Measurements from ENCODE around the gene L3MBTL1.
"Not testable (repeated sequence)": the region's sequence is repeated elsewhere in the genome, so short reads cannot be mapped to it uniquely, and the experiment has no call there.

The L3MBTL1 gene

DNA sequence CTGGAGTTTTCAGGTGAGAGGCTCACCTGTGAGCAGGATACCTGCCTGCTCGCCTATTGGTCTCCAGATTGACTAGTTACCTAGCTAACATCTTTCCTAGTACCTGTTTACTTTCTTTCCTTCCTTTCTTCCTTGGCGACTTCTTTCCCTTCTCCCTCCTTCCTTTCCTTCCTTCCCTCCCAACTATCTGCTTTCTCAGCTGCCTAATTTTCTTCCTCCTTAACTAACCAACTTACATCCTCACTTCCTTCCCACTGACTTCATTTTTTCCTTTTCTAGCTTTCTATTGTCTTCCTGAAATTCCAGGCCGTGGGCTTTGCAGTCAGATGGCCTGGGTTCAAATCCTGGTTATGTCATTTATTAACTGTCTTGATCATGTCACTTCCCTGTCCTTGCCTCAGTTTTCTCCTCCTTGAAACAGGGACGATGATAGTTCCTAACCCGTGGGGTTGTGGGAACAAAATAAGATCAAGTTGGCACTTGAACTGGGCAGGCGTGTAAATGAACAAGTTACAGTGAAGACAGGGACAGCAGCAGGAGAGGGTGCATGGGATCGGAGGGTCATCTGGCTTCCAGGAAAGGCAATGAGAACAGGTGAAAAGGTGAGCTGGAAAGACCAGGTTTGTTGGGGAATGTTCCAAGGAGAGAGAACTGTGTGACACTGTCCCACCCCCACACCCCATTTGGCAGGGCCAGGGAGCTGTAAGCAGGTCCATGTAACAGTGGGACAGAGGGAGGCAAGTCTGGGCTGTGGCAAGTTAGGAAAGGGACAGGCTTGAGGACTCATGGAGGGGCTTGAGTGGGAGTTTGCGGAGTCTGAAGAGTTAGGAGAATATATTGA, 51.9 kb downstream of the L3MBTL1 start:
- no peak for DNase-seq (ENCODE audit: low read depth in 2 of 2)

DNA sequence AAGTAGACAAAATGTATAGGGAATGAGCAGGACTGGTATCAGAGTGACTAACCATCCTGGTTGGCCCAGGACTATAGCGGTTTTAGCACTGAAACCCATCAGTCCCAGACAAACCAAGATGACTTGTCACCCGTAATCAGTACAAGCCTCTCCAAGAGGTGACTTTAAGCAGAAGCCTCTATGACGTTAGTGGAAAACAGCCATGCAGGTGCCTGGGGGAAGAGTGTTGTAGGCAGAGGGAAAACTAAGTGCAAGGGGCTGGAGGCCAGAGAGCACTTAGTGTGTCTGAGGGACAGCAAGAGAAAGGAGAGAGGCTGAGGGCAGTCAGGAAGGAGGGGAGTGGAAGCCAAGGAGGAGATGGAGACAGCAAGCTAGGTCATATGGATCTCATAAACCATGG, 53.5 kb downstream of the L3MBTL1 start:
- DNase-seq (ENCODE audit: low read depth in 2 of 2): no peak

DNA sequence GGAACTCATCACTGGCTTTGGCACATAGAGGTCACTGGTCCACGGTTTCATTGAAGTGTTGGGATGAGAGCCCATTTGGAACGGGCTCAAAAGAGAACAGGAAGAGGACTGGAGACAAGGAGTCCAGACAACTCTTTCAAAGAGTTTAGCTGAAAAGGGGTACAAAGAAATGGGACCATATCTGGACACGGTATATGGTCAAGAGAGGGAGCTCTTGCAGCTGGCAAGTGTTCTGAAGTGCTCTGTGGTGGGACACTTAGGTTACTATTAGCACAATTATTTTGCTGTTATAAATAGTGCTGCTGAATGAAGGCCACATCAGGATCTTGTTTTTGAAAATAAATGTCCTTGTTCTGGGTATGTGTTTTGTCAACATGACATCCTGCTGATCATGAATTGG, 55.9 kb downstream of the L3MBTL1 start:
- no peak for DNase-seq (ENCODE audit: low read depth in 2 of 2)

DNA sequence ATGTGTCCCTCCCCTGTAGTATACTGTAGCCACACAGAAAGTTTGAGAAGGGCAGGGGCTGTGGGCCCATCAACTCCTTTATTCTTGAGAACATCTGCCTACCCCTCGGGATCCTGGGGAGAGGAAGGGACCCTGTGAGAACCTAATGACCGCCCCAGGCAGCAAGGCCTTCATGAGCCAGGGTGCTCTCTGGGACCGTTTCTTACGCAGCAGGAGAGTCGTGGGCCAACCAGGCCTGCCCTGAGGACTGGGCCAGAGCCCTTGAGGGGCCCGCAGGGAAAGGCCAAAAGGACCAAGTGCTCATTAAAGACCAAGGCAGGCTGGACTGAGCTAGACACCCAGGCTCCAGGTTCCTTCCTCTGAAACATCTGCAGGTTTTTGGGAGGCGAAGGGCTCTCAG, 56.5 kb downstream of the L3MBTL1 start:
- DNase-seq (ENCODE audit: low read depth in 2 of 2): no peak

DNA sequence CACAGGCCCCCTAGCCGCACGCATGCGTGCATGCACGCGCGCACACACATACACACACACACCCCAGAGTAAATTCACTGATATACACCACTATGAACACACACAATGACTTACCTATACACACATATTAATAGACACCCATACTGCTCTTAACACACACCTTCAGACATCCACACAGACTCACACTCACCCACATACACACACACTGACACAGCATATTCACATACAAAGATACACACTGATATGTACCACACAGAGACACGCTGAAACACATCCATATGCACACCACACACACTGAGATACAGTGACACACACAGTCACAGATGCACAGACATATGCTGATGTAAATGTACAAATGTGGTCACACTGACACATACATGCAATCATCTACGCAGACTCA, 57.0 kb downstream of the L3MBTL1 start:
- DNase-seq (ENCODE audit: low read depth in 2 of 2): no peak

DNA sequence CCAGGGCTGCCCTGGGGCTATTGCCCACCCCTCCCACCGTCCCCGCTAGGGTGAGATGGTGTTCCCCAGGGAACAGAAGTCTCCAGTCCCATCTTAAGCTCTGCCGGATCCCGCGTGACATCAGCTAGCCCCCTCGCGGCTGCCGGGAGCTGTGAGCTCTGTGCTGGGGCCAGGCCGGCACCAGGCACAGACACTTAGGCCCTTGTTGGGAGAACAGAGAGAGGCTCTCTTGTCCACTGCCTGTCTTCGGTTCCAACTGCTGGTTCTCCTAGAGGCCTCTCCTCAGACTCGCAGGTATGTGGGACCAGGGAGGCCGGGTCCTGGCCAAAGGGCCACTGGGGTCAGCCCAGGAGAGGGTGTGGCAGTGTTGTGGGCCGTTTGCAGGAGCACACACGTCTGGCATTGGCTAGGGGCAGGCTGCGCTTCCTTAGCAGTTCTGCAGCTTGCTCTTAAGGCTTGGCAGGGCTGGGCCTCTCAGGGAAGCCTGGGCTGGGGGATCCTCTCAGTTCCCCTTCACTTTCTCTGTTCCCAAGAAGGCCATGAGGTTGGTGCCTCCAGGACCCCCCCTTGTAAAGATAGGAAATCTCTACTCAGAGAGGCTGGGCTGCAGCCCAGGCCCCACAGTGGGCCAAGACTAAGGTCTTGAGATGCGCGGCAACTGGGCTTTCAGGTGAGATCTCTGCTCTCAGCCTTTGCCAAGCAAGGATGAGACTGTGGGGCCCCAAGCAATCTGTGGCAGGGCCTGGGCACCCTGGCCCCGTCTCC, 57.7 kb downstream of the L3MBTL1 start:
- no peak for DNase-seq (ENCODE audit: low read depth in 2 of 2)

DNA sequence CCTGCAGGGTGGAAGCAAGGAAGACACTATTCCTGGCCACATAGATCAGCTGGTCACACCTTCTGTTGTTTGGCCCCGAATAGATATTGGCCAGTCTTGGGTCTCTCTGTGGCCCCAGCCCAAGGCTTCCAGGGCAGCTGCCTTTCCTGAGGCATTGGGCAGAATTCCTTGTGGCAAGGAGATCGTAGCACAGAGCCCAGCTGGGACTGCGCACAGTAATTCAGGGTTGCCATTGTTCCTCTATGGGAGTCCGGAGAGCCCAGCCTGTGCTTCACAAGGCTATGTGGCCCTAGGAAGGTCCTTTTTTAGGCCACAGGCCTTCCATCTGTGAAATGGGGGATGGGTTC, 58.2 kb downstream of the L3MBTL1 start:
- DNase-seq (ENCODE audit: low read depth in 2 of 2): no peak

DNA sequence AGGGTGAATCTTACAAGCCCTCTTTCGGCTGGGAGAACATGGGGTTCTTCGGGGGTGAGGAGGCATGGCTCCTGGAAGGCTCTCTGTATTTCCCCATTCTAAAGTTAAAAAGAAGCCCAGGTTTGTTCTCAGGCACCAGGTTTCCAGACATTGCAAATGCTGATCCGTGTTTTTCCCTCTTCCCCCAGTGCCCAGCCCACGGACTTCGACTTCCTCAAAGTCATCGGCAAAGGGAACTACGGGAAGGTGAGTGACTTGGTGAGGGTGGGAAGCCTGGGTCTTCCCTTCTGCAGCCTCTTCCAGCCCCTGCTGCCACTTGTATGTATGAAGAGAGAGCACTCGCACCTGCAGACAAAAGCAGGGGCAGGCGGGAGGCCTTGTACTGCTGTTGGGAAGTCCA, 60.0 kb downstream of the L3MBTL1 start:
- no peak for DNase-seq (ENCODE audit: low read depth in 2 of 2)

DNA sequence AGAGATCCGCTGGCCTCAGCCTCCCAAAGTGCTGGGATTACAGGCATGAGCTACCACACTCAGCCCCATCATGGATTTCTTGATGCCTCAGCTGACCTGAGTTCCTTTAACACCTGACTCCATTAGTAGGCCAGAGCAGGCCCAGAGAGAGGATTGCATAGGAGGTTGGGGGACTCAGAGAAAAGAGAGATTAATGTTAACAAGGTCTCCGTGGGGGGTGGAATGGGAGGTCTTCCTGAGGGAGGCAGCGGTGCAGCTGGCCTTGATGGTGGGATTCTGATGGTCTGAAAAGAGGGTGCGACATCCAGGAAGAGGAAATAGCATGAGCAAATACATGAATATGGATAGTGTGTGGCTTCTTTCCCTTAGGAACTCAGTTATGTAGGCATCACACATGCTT, 61.2 kb downstream of the L3MBTL1 start:
- DNase-seq (ENCODE audit: low read depth in 2 of 2): no peak

DNA sequence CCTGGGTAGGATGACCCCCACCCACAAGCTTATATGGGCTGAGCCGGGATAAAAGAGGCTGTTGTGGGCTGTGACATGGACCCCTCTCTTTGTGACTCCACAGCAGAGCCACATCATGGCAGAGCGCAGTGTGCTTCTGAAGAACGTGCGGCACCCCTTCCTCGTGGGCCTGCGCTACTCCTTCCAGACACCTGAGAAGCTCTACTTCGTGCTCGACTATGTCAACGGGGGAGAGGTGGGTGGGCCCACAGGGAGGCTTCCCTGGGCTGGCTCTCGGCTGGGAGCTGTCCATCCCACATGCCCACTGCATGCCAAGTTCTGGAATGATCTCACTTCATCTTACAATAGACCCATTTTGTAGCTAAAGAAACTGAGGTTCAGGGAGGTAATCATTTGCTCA, 61.8 kb downstream of the L3MBTL1 start:
- no peak for DNase-seq (ENCODE audit: low read depth in 2 of 2)

DNA sequence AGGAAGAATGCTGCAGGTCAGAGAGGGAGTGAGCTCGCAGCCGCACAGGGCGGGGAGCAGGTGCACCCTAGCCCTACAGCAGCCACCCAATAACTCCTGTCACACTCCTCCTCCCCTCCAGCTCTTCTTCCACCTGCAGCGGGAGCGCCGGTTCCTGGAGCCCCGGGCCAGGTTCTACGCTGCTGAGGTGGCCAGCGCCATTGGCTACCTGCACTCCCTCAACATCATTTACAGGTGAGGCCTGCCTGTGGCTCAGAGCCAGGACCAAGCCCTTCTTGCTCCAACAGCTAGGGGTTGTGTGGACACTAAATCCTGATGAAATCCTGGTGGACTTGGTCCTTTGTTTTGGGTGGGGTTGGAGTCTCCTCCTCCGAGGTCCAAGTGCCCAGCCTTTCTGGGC, 63.0 kb downstream of the L3MBTL1 start:
- no peak for DNase-seq (ENCODE audit: low read depth in 2 of 2)

DNA sequence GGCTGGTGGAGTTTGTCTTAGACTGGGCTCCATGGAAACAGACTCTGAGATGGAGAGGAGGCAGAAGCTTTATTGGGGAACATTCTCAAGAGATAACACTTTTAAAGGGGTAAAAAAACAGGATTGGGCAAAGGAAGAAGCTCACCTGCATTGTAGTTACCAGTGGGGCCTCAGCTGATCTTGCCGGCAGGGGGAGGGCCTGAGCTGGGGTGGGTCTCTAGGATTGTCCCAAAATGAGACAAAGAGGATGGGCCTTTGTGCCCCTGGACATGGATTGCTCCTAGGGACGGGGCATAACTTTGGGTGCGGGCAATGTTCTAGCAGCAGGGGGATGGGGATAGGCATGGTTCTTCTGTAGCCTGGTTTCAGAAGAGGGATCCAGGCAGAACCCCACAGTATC, 63.8 kb downstream of the L3MBTL1 start:
- no peak for DNase-seq (ENCODE audit: low read depth in 2 of 2)

DNA sequence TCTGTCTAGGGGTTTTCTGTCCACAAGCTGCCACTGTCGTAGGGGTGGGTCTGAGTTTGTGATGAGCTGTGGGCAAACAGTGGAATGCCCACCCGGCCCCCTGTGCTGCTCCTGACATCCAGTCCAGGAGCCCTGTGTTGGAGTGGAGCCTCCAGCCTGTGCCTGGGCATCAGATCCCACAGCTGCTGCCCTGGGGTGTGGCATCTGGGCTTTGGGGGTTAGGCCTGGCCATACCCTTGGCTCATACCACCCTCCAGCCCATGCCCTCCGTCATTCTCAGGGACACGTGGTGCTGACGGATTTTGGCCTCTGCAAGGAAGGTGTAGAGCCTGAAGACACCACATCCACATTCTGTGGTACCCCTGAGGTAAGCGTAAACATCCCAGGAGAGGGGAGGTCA, 64.3 kb downstream of the L3MBTL1 start:
- no peak for DNase-seq (ENCODE audit: low read depth in 2 of 2)

DNA sequence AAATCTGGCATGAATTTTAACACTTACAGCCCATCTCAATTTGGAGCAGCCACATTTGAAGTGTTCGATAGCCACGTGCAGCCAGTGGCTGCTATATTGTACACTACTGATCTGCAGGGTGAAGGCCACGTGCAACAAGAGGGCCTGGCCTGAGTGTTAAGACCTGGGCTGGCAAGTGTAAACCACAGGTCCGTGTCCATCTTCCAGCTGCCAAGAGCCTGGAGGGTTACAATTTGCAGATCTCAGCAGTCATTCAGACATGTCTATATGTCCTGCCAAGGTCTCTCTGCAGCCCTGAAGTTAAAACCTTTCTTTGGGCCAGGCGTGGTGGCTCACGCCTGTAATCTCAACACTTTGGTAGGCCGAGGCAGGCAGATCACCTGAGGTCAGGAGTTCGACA, 65.4 kb downstream of the L3MBTL1 start:
- DNase-seq (ENCODE audit: low read depth in 2 of 2): no peak

DNA sequence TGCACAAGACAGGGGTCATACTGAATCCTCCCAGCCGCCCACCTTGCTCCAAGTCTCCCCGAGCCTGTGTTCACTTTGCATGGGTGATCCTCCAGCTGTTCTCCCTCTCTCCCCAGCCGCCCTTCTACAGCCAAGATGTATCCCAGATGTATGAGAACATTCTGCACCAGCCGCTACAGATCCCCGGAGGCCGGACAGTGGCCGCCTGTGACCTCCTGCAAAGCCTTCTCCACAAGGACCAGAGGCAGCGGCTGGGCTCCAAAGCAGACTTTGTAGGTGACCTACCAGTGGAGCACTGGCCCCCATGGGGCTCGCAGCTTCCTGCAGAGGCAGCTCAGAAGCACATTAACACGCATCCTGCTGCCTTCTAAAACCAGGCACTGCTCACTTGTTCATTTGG, 68.6 kb downstream of the L3MBTL1 start:
- no peak for DNase-seq (ENCODE audit: low read depth in 2 of 2)

DNA sequence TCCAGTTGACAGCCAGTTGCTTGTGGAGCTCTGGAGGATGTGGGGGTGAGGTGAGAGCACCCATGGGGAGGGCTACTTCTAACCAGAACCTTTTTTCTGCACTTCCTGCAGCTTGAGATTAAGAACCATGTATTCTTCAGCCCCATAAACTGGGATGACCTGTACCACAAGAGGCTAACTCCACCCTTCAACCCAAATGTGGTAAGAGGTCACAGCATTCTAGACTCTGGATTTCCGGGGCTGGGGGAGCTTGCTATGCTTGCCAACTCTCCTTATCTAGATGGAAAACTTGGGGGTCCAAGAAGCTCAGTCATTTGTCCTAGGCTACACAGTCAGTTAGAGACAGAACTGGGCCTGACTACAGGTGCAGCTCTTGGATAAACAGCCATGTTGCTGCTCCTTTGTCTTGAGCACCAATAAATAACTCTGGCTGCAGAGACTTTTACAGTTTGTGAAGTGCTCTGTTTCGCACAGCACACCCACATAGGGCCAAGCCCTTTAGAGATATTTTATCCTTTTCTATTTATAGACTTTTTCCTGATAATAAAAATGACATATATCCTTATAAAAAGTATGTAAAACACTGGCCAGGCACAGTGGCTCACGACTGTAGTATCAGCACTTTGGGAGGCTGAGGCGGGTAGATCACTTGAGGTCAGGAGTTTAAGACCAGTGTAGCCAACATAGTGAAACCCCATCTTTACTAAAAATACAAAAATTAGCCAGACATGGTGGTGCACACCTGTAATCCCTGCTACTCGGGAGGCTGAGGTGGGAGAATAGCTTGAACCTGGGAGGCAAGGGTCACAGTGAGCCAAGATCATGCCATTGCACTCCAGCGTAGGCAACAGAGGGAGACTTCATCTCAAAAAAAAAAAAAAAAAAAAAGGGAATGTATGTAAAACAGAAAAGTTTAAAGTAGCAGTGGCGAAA, 72.6 kb downstream of the L3MBTL1 start:
- no peak for DNase-seq (ENCODE audit: low read depth in 2 of 2)

DNA sequence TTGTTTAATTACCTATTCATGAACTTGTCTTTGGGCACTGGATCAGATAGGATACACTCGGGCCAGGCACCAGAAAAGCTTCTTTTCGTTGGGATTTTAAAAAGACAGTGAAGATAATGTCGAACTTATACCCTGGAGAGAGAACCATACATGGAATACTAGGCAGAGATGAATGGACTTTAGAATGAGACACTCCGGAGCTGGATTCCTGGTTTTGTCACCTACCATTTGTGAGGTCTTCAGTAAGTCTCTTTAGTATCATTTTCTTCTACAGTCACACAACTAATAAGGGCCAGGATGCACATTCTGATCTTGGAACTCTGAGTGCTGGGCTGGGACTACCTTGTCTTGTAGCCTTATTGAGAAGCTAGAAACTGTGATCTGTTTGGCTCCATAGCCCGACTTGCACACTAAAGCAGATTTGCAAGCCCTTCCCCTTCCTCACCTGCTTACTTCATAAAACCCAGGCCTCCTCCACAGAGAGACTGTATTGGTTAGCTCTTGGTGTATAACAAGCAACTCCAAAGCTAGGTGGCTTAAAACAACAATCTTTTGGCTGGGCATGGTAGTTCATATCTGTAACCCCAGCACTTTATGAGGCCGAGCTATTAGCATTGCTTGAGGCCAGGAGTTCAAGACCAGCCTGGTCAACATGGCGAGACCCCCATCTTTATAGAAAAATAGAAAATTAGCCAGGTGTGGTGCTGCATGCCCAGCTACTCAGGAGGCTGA, 75.8 kb downstream of the L3MBTL1 start:
- DNase-seq (ENCODE audit: low read depth in 2 of 2): no peak

DNA sequence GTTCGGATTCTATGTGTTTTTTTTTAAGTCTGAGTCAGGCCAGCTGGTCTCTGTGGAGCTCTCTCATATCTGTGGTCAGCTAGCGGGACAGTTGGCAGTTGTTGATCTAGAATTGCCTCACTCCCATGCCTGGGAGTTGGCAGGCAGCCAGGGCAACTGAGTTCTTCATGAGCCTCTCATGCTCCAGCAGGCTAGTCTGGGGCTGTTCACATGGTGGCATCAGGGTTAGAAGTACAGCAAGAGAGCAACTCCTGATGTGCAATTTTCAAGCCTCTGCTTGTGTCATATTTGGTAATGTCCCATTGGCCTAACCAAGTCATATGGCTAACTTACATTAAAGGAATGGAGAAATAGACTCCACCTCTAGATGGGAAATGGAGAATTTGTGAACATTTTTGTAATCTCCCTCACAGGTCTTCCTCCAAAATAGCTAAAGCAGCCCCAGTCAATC, 76.5 kb downstream of the L3MBTL1 start:
- DNase-seq (ENCODE audit: low read depth in 2 of 2): no peak

DNA sequence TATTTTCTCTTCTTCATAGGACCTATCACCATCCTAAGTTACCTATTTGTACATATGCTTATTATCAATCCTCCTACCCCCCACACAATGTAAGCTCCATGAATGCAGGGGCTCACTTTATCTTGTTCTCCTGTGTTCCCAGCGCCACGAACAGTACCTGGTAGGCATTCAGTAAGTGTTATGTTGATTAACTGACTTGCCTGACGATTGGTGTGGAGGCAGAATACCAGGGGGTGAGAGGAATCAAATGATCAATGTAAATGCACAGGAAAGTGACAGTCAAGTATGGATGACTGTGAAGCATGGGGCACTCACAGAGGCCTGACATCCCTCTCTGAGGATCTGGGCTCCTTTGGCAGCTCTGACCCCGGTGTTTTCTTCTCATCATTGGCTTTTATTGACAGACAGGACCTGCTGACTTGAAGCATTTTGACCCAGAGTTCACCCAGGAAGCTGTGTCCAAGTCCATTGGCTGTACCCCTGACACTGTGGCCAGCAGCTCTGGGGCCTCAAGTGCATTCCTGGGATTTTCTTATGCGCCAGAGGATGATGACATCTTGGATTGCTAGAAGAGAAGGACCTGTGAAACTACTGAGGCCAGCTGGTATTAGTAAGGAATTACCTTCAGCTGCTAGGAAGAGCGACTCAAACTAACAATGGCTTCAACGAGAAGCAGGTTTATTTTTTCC, 77.1 kb downstream of the L3MBTL1 start:
- no peak for DNase-seq (ENCODE audit: low read depth in 2 of 2)

DNA sequence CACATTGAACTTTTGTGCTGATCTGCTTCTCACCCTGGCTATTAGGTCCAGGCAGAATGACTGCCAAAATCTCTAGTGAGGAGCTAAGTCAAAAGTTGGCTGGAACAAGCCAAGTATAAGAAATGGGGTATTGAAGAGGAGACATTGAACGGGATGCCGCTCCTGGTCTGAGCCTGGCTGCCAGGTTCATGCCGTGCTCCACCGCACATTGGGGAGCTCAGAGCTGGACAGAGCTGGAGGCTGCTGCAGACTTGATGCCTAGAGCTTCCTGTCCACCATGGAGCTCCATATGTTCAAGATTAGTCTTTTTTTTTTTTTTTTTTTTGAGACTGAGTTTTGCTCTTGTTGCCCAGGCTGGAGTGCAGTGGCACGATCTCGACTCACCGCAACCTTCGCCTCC, 79.1 kb downstream of the L3MBTL1 start:
- DNase-seq (ENCODE audit: low read depth in 2 of 2): no peak

DNA sequence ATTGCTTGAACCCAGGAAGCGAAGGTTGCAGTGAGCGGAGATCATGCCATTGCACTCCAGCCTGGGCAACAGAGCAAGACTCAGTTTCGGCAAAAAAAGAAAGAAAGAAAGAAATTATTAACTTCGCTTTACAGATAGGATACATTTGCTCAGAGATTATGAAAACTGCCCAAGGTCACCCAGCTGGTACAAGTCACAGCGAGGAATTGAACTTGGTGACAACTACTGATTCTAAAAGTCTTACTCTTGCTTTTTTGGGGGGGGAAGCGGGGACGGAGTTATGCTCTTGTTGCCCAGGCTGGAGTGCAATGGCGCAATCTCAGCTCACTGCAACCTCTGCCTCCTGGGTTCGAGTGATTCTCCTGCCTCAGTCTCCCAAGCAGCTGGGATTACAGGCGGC, 81.0 kb downstream of the L3MBTL1 start:
- not testable (repeated sequence) for DNase-seq (ENCODE audit: low read depth in 2 of 2)

Data from stimulated activated CD4-positive, alpha-beta T cell treated with anti-CD3 and anti-CD28 coated beads, Interleukin-15, amount 100 ng/mL, for 48 hours (primary cell).